ENCODE results near the gene PDXP. TPM values are rescaled to one million over a fixed set of nuclear protein-coding genes. Genes with fewer than 3 reads are reported as not detected.

PDXP gene
- total RNA-seq, 1 experiment from 2014 or later = 42.7 TPM

GRCh38 chr22:37713761-37714160 lies 55.2 kb downstream of the PDXP start:
- Histone ChIP-seq H3K9ac (ENCODE audit: low read length) (no peak overlapping the region), H3K9me2 (ENCODE audit: insufficient read depth) (no peaks in the 10 kb centered on the region), H3K36me3 (ENCODE audit: control insufficient read depth in 1 of 2, insufficient read depth in 2 of 2, low read length in 2 of 2) (no peaks in the 10 kb centered on the region), H3K4me1 (ENCODE audit: control insufficient read depth in 1 of 2, insufficient read depth in 2 of 2, low read length in 2 of 2) (0 out of 4 replicates have a peak, but pooled peaks cover 0 to 2% of the 10 kb centered on the region in 2 experiments), H2AFZ (ENCODE audit: low read depth, low read length, poor library complexity, severe bottlenecking) (no peak overlapping the region), H3K4me2 (ENCODE audit: low read length) (no peak overlapping the region), H4K20me1 (ENCODE audit: insufficient read depth) (no peaks in the 10 kb centered on the region), H3K79me2 (ENCODE audit: insufficient read depth, low read length) (no peaks in the 10 kb centered on the region), H3K9me3 (ENCODE audit: control insufficient read depth in 1 of 2, insufficient read depth in 1 of 2, low read depth in 1 of 2, low read length in 2 of 2) (no peaks in the 10 kb centered on the region), H3K4me3 (replicated peaks in 1 of 2; ENCODE audit: low read depth in 1 of 2, low read length in 2 of 2) (no peak overlapping the region), H3K27me3 (ENCODE audit: insufficient read depth, low read length) (no peaks in the 10 kb centered on the region), H3K27ac (ENCODE audit: low read depth, low read length) (no peak overlapping the region)
- intact Hi-C loops (cut with micrococcal nuclease) = no loop called here
- TF ChIP-seq YY1 (IDR thresholded peaks at IDR 0.05; ENCODE audit: extremely low read depth, insufficient replicate concordance, low read depth, low read length) (no peak), SP1 (IDR thresholded peaks at IDR 0.05; ENCODE audit: low read depth) (no peak), POLR2A (IDR thresholded peaks at IDR 0.05; ENCODE audit: borderline replicate concordance, extremely low read depth, insufficient read depth, insufficient read length) (no peak), CEBPB (IDR thresholded peaks at IDR 0.05; ENCODE audit: low read depth) (no peak), TCF7L2 (IDR thresholded peaks at IDR 0.05; ENCODE audit: borderline replicate concordance, extremely low read depth, insufficient read depth, insufficient read length) (no peak), EZH2phosphoT487 (IDR thresholded peaks at IDR 0.05; ENCODE audit: borderline replicate concordance) (no peak), ZNF274 (IDR thresholded peaks at IDR 0.05; ENCODE audit: low read depth, low read length) (no peak), ELF1 (IDR thresholded peaks at IDR 0.05; ENCODE audit: borderline replicate concordance, low read depth) (no peak), SIN3A (IDR thresholded peaks at IDR 0.05; ENCODE audit: low read depth) (no peak), SRF (IDR thresholded peaks at IDR 0.05; ENCODE audit: low read depth) (no peak), CTCF (IDR thresholded peaks at IDR 0.05 in 2 of 3, conservative IDR thresholded peaks at IDR 0.05 in 1 of 3; ENCODE audit: borderline replicate concordance in 1 of 3, insufficient read depth in 1 of 3, low read depth in 2 of 3, low read length in 2 of 3) (no peak)
- TF ChIP-seq, protein P1, sequence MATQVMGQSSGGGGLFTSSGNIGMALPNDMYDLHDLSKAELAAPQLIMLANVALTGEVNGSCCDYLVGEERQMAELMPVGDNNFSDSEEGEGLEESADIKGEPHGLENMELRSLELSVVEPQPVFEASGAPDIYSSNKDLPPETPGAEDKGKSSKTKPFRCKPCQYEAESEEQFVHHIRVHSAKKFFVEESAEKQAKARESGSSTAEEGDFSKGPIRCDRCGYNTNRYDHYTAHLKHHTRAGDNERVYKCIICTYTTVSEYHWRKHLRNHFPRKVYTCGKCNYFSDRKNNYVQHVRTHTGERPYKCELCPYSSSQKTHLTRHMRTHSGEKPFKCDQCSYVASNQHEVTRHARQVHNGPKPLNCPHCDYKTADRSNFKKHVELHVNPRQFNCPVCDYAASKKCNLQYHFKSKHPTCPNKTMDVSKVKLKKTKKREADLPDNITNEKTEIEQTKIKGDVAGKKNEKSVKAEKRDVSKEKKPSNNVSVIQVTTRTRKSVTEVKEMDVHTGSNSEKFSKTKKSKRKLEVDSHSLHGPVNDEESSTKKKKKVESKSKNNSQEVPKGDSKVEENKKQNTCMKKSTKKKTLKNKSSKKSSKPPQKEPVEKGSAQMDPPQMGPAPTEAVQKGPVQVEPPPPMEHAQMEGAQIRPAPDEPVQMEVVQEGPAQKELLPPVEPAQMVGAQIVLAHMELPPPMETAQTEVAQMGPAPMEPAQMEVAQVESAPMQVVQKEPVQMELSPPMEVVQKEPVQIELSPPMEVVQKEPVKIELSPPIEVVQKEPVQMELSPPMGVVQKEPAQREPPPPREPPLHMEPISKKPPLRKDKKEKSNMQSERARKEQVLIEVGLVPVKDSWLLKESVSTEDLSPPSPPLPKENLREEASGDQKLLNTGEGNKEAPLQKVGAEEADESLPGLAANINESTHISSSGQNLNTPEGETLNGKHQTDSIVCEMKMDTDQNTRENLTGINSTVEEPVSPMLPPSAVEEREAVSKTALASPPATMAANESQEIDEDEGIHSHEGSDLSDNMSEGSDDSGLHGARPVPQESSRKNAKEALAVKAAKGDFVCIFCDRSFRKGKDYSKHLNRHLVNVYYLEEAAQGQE (IDR thresholded peaks at IDR 0.05; ENCODE audit: low read depth) = no peak
- TF ChIP-seq, protein P2, sequence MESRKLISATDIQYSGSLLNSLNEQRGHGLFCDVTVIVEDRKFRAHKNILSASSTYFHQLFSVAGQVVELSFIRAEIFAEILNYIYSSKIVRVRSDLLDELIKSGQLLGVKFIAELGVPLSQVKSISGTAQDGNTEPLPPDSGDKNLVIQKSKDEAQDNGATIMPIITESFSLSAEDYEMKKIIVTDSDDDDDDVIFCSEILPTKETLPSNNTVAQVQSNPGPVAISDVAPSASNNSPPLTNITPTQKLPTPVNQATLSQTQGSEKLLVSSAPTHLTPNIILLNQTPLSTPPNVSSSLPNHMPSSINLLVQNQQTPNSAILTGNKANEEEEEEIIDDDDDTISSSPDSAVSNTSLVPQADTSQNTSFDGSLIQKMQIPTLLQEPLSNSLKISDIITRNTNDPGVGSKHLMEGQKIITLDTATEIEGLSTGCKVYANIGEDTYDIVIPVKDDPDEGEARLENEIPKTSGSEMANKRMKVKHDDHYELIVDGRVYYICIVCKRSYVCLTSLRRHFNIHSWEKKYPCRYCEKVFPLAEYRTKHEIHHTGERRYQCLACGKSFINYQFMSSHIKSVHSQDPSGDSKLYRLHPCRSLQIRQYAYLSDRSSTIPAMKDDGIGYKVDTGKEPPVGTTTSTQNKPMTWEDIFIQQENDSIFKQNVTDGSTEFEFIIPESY (IDR thresholded peaks at IDR 0.05; ENCODE audit: extremely low read depth, insufficient replicate concordance, low read length) = no peak
- TF ChIP-seq, protein P3, sequence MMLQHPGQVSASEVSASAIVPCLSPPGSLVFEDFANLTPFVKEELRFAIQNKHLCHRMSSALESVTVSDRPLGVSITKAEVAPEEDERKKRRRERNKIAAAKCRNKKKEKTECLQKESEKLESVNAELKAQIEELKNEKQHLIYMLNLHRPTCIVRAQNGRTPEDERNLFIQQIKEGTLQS (IDR thresholded peaks at IDR 0.05) = no peak
- RAD21 ChIA-PET (ENCODE audit: low non-redundant PET in 1 of 2, low total read pairs in 2 of 2, uncharacterized antibody in 2 of 2, unreplicated experiment in 2 of 2) = no interaction called here
- no peak for ATAC-seq
- DNase-seq (ENCODE audit: low read depth, low spot score) = no peak
- BruUV-seq (replicated peaks) = no TSS peak
- CTCF ChIA-PET = no interaction called here
- POLR2A ChIA-PET = no interaction called here

Measured in HCT116 (cell line).